ENCODE data around the gene PPP1R3D.

PPP1R3D gene

GRCh38 chr20:59937150-59937549 is 3.0 kb downstream of the PPP1R3D start:
- TF ChIP-seq, protein P1, sequence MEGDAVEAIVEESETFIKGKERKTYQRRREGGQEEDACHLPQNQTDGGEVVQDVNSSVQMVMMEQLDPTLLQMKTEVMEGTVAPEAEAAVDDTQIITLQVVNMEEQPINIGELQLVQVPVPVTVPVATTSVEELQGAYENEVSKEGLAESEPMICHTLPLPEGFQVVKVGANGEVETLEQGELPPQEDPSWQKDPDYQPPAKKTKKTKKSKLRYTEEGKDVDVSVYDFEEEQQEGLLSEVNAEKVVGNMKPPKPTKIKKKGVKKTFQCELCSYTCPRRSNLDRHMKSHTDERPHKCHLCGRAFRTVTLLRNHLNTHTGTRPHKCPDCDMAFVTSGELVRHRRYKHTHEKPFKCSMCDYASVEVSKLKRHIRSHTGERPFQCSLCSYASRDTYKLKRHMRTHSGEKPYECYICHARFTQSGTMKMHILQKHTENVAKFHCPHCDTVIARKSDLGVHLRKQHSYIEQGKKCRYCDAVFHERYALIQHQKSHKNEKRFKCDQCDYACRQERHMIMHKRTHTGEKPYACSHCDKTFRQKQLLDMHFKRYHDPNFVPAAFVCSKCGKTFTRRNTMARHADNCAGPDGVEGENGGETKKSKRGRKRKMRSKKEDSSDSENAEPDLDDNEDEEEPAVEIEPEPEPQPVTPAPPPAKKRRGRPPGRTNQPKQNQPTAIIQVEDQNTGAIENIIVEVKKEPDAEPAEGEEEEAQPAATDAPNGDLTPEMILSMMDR (IDR thresholded peaks at IDR 0.05; ENCODE audit: extremely low read depth, insufficient read depth, missing control alignments), result no peak
- no peak for DNase-seq (ENCODE audit: low spot score)
- in situ Hi-C loops (cut with MboI; ENCODE audit: low pct_unique_long_range_greater_than_20kb, low sequenced_read_pairs, unreplicated experiment), result no loop called here

GRCh38 chr20:59936409-59936808 is 3.7 kb downstream of the PPP1R3D start:
- TF ChIP-seq, protein P1 (IDR thresholded peaks at IDR 0.05; ENCODE audit: extremely low read depth, insufficient read depth, missing control alignments), result no peak
- no peak for DNase-seq (ENCODE audit: low spot score)
- in situ Hi-C loops (cut with MboI; ENCODE audit: low pct_unique_long_range_greater_than_20kb, low sequenced_read_pairs, unreplicated experiment), result no loop called here

DNA sequence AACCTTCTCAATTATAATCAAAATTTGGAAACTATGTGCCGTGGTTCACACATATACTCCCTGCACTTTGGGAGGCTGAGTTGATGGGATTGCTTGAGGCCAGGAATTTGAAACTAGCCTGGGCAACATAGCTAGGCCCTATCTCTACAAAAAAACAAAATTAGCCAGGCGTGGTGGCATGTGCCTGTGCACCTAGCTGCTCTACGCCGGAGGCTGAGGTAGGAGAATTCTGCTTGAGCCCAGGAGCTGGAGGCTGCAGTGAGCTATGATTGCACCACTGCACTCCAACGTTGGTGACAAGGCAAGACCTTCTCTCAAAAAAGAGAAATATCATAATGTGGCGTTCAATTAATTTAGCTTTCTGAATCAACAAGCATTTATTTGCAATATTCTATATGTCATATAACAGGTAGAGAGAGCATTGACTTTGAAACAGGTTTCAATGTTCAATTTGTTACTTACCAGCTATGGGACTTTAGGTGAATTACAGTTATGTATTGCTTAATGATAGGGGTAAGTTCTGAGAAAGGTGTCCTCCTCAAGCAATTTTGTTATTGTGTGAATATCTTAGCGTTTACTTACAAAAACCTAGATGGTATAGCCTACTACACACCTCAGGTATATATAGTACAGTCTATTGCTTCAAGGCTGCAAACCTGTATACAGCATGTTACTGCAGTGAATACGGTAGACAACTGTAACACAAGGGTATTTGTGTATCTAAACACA is 4.5 kb downstream of the PPP1R3D start:
- TF ChIP-seq, protein P1 (IDR thresholded peaks at IDR 0.05; ENCODE audit: extremely low read depth, insufficient read depth, missing control alignments), result no peak
- in situ Hi-C loops (cut with MboI; ENCODE audit: low pct_unique_long_range_greater_than_20kb, low sequenced_read_pairs, unreplicated experiment), result no loop called here
- no peak for DNase-seq (ENCODE audit: low spot score)

GRCh38 chr20:59933849-59934585 is 6.1 kb downstream of the PPP1R3D start:
- peak; percentile 85 for DNase-seq (ENCODE audit: low spot score)
- in situ Hi-C loops (cut with MboI; ENCODE audit: low pct_unique_long_range_greater_than_20kb, low sequenced_read_pairs, unreplicated experiment), result no loop called here

DNA sequence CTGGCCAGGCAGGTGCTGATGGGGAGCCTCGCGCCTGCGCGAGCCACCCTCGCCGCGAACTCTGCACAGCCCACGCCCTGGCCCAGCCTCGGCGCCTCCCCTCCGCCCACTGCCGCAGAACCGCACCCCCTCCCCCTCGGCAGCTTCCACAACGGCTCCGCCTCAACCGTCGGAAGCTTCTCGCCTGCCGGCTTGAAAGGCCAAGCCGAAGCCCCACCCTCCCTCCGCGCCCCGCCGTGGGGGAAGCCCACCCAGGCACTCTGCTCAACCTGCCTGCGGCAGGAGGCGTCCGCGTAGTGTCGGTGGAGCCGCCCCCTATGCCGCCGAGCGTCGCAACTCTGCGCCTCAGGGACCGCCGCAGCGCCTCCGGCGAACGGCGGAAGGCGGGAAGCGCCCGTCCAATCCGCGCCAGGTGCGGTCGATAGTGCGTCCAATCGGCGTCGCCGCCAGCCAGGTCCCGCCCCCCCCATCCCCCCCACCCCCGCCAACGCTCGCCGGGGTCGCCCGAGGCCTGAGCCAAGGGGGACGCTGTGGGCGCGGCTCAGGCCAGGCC is 6.7 kb downstream of the PPP1R3D start, which contains the start of gene SYCP2:
TSS of gene SYCP2 (minus strand) at position 342 of the 553 bp plus-strand sequence. CDS start 11,224 bp downstream, outside the sequence.
- peak; percentile 12 for DNase-seq (ENCODE audit: low spot score)
- in situ Hi-C loops (cut with MboI; ENCODE audit: low pct_unique_long_range_greater_than_20kb, low sequenced_read_pairs, unreplicated experiment), result no loop called here
- TF ChIP-seq, protein P1 (IDR thresholded peaks at IDR 0.05; ENCODE audit: extremely low read depth, insufficient read depth, missing control alignments), result no peak

More at GRCh38 chr20:59933849-59934585, 6.1 kb downstream of the PPP1R3D start:
- TF ChIP-seq, protein P1 (IDR thresholded peaks at IDR 0.05; ENCODE audit: extremely low read depth, insufficient read depth, missing control alignments), result peak; percentile 96

DNA sequence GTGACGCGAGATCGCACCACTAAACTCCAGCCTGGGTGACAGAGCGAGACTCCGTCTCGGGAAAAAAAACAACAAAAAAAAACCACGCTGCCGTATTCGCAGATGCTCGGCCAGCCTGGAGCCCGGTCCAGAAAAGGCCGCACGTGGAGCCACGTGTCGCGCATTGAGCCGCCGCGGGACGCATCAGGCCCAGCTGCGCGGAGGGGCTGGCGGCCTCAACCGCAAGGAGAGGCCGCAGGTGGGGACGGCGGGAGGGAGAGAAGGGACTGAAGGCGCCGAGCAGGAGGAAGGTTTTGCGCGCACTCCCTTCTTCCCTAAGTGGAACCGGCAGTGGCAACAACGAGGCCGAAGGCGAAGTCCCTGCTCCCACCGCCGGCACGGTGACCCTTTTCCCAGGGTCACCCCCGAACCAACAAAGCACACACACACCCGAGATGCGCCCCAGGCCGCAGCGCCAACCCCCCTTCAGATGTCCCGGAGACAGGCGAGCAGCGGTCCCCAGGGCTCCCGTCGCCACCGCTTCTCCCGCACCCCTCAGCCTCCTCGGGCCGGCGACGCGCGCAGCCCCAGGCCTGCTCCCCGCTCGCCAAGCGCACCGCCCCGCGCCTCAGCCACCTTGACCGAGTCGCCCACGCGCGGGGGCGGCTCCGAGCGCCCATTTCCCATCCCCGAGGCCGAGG is 7.3 kb downstream of the PPP1R3D start:
- TF ChIP-seq, protein P1 (IDR thresholded peaks at IDR 0.05; ENCODE audit: extremely low read depth, insufficient read depth, missing control alignments), result no peak
- in situ Hi-C loops (cut with MboI; ENCODE audit: low pct_unique_long_range_greater_than_20kb, low sequenced_read_pairs, unreplicated experiment), result no loop called here
- DNase-seq (ENCODE audit: low spot score), result no peak

All from GM13977 (cell line).